Measurements from ENCODE around the gene CRACR2B. TPM values are rescaled to one million over a fixed set of nuclear protein-coding genes. Genes with fewer than 3 reads are reported as not detected.

Gene CRACR2B
- total RNA-seq, 1 donor: 0.72 TPM

DNA sequence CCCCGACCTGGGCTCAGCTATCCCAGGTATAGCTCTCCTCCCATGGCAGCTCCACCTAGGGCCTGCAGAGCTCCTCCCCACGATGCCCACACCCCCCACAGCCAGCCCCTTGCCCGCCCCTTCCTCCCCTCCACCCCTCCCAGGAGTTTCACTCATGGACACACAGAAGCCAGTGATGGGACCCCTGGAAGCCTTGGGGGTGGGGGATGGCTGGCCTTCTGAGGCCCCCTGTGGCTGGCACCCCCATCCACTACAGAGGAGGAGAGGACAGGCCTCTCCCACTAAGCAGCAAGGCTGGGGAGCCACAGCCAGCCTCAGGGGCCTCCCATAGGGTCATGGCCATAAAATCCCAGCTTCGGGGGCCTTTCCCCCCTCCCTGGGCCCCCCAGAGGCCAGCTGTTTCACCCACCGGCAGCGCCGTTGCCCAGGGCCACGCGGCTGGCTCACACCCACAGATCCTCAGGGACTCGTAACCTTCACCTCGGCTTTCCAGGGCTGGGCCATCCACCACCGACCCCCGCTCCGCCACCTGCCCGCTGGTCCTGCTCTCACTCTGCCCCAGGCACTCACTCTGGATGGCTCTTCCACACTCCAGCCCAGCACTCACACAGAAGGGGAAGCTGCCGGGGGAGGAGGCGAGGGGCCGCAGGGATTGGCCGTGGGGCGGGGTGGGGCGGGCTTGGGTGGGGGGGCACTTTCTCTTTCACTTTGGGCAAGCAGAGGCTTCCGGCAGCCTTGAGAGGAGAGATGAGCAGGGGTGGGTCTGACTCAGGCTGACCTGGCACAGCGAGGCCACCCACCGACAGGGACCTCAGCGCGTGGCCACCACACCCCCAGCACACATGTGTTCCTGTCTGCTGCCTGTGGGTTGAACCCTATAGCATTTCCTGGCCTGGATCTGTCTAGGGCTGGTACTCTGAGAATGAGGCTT, 31.8 kb upstream of the CRACR2B start:
- no peak overlapping the region for H2AFZ ChIP-seq (ENCODE audit: low read length)
- H3K4me3 ChIP-seq (ENCODE audit: insufficient read depth, low read length): peak overlapping the region; percentile 87
- H3K4me2 ChIP-seq (ENCODE audit: insufficient read depth, low read length): peak overlapping the region; percentile 86
- no peak for TF ChIP-seq CTCF (IDR thresholded peaks at IDR 0.05; ENCODE audit: extremely low read depth, low read depth, low read length)
- H3K36me3 ChIP-seq (ENCODE audit: insufficient read depth, low read length): peaks cover 7% of the 10 kb centered on the region
- H3K4me1 ChIP-seq (ENCODE audit: insufficient read depth, low read length): peaks cover 17% of the 10 kb centered on the region
- peak; percentile 100 for DNase-seq (ENCODE audit: insufficient read length, low spot score, missing footprints)
- peak overlapping the region; percentile 59 for H3K27ac ChIP-seq (ENCODE audit: low read depth, low read length)
- H3K79me2 ChIP-seq (ENCODE audit: insufficient read depth, low read length): peaks cover 4% of the 10 kb centered on the region
- no peaks in the 10 kb centered on the region for H3K27me3 ChIP-seq (ENCODE audit: insufficient read depth, low read length)
- H4K20me1 ChIP-seq (ENCODE audit: insufficient read depth, low read length): peaks cover 6% of the 10 kb centered on the region
- H3K9me3 ChIP-seq (ENCODE audit: low read depth, low read length): no peaks in the 10 kb centered on the region

DNA sequence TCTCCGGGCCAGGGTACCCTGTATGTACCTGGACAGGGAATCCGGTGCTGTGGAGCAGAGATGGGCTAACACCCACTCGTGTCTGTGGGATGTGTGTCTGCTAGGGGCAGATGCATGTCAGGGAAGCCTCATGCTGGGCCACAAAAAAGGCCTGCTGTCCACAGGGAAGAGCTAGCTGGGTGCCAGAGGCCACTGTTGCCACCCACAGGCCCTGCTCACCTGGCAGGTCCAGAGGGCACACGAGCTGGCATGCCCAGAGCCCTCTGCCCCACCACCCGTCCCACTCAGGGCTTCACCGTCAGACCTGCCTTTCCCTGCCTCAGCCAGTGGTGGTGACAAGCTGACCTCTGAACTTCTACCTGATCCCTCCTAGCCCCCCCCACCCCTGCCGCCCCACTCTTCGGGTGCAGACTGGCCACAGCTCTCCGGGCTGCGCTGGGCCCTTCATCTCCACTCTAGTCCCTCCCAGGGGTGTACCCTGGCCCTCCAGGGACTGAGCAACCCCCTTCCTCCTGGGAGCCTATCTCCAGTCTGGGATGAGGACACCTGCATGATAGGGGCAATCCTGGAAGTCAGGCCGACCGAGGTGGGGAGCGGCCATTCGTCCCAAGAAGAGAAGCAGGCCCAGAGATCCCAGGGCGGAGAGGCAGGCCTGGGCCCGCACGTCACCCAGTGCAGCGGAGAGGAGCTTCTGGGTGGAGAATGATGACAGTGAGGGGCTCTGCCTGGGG, 31.0 kb upstream of the CRACR2B start:
- no peaks in the 10 kb centered on the region for H3K9me3 ChIP-seq (ENCODE audit: low read depth, low read length)
- H3K79me2 ChIP-seq (ENCODE audit: insufficient read depth, low read length): peaks cover 4% of the 10 kb centered on the region
- H4K20me1 ChIP-seq (ENCODE audit: insufficient read depth, low read length): peaks cover 2% of the 10 kb centered on the region
- H3K27ac ChIP-seq (ENCODE audit: low read depth, low read length): peak overlapping the region; percentile 65
- H3K4me1 ChIP-seq (ENCODE audit: insufficient read depth, low read length): peaks cover 17% of the 10 kb centered on the region
- peak overlapping the region; percentile 85 for H2AFZ ChIP-seq (ENCODE audit: low read length)
- no peak for TF ChIP-seq CTCF (IDR thresholded peaks at IDR 0.05; ENCODE audit: extremely low read depth, low read depth, low read length)
- no peaks in the 10 kb centered on the region for H3K27me3 ChIP-seq (ENCODE audit: insufficient read depth, low read length)
- H3K4me3 ChIP-seq (ENCODE audit: insufficient read depth, low read length): peak overlapping the region; percentile 87
- no peak for DNase-seq (ENCODE audit: insufficient read length, low spot score, missing footprints)
- peak overlapping the region; percentile 86 for H3K4me2 ChIP-seq (ENCODE audit: insufficient read depth, low read length)
- H3K36me3 ChIP-seq (ENCODE audit: insufficient read depth, low read length): peaks cover 12% of the 10 kb centered on the region

- H3K4me1 ChIP-seq (ENCODE audit: insufficient read depth, low read length): peaks cover 17% of the 10 kb centered on the region
- TF ChIP-seq CTCF (IDR thresholded peaks at IDR 0.05; ENCODE audit: extremely low read depth, low read depth, low read length): no peak
- peak overlapping the region; percentile 85 for H2AFZ ChIP-seq (ENCODE audit: low read length)
- peaks cover 2% of the 10 kb centered on the region for H4K20me1 ChIP-seq (ENCODE audit: insufficient read depth, low read length)
- peak overlapping the region; percentile 65 for H3K27ac ChIP-seq (ENCODE audit: low read depth, low read length)
- peak; percentile 100 for DNase-seq (ENCODE audit: insufficient read length, low spot score, missing footprints)
- no peaks in the 10 kb centered on the region for H3K9me3 ChIP-seq (ENCODE audit: low read depth, low read length)
- peak overlapping the region; percentile 86 for H3K4me2 ChIP-seq (ENCODE audit: insufficient read depth, low read length)
- H3K79me2 ChIP-seq (ENCODE audit: insufficient read depth, low read length): peaks cover 4% of the 10 kb centered on the region
- H3K4me3 ChIP-seq (ENCODE audit: insufficient read depth, low read length): peak overlapping the region; percentile 87
- no peaks in the 10 kb centered on the region for H3K27me3 ChIP-seq (ENCODE audit: insufficient read depth, low read length)
- H3K36me3 ChIP-seq (ENCODE audit: insufficient read depth, low read length): peaks cover 20% of the 10 kb centered on the region
Measured at GRCh38 chr11:797296-798092, 30.2 kb upstream of the CRACR2B start.
